GM12872 (cell line): Measurements from ENCODE around the gene HLA-F.

Source experiments
- TF ChIP-seq, protein P1 (sequence below): IDR thresholded peaks from 3 replicates; pipeline ENCODE4 v1.5.1; 2011; ENCODE audit warnings: low read depth, mild to moderate bottlenecking, low read length, moderate library complexity; ENCODE audit not compliant: insufficient read depth

The HLA-F gene

DNA sequence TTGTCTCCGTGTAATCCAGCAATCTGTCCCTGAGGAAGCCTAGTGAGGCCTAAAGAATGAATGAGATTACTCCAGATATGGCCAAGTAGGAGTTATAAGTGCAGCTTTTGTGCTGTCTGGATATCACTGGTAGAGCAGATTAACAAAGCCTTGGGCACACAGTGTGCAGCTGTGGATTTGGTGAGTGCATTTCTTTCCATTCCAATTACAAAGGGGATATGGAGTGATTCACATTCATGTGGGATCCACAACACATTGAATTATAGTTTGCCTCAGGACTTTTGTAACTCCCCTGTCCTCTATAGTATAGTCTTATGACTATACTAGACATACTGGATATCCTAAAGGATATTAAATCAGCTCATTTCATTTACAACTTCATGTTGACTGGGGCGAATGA, 47.1 kb downstream of the HLA-F start:
- TF ChIP-seq, protein P1, sequence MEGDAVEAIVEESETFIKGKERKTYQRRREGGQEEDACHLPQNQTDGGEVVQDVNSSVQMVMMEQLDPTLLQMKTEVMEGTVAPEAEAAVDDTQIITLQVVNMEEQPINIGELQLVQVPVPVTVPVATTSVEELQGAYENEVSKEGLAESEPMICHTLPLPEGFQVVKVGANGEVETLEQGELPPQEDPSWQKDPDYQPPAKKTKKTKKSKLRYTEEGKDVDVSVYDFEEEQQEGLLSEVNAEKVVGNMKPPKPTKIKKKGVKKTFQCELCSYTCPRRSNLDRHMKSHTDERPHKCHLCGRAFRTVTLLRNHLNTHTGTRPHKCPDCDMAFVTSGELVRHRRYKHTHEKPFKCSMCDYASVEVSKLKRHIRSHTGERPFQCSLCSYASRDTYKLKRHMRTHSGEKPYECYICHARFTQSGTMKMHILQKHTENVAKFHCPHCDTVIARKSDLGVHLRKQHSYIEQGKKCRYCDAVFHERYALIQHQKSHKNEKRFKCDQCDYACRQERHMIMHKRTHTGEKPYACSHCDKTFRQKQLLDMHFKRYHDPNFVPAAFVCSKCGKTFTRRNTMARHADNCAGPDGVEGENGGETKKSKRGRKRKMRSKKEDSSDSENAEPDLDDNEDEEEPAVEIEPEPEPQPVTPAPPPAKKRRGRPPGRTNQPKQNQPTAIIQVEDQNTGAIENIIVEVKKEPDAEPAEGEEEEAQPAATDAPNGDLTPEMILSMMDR, result no peak

GRCh38 chr6:29776684-29777083, 53.5 kb downstream of the HLA-F start:
- TF ChIP-seq, protein P1, result no peak
